ENCODE measurements around the gene LTBP1.
"Not testable (repeated sequence)": the region's sequence is repeated elsewhere in the genome, so short reads cannot be mapped to it uniquely, and the experiment has no call there.

LTBP1 gene

DNA sequence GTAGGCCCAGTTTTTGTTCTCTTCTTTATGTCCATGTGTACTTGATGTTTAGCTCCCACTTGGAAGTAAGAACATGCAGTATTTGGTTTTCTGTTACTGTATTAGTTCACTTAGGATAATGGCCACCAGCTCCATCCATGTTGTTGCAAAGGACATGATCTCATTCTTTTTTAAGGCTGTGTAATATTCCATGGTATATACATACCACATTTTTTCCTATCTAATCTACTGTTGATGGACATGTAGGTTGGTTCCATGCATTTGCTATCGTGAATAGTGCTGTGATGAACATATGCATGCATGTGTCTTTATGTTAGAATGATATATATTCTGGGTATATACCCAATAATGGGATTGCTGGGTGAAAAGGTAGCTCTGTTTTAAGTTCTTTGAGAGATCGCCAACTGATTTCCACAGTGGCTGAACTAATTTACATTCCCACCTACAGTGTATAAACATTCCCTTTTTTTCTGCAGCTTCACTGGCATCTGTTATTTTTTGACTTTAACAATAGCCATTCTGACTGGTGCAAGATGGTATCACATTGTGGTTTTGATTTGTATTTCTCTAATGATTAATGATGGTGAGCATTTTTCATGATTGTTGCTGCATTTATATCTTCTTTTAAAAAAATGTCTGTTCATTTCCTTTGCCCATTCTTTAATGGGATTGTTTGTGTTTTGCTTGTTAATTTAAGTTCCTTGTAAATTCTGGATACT, 22.9 kb downstream of the LTBP1 start:
- Histone ChIP-seq H3K27ac (ENCODE audit: low read length) (no peak overlapping the region), H3K27me3 (ENCODE audit: low read depth, low read length) (no peaks in the 10 kb centered on the region), H3K4me1 (ENCODE audit: control insufficient read depth in 1 of 2, insufficient read depth in 2 of 2, low read length in 2 of 2) (peaks cover 0 to 21% of the 10 kb centered on the region in 2 donors), H3K36me3 (ENCODE audit: control insufficient read depth in 1 of 2, insufficient read depth in 2 of 2, low read length in 2 of 2) (no peaks in the 10 kb centered on the region), H3K9me3 (ENCODE audit: control insufficient read depth in 1 of 2, low read length in 2 of 2) (no peaks in the 10 kb centered on the region), H3K4me3 (ENCODE audit: low read depth in 1 of 2, low read length in 2 of 2) (no peak overlapping the region)

- not testable (repeated sequence) for H3K9me3 ChIP-seq (ENCODE audit: control insufficient read depth in 1 of 2, low read length in 2 of 2); H3K27me3 ChIP-seq (ENCODE audit: low read depth, low read length); H3K36me3 ChIP-seq (ENCODE audit: control insufficient read depth in 1 of 2, insufficient read depth in 2 of 2, low read length in 2 of 2); H3K4me3 ChIP-seq (ENCODE audit: low read depth in 1 of 2, low read length in 2 of 2); H3K27ac ChIP-seq (ENCODE audit: low read length)
- peaks cover 4 to 21% of the 10 kb centered on the region in 2 donors for H3K4me1 ChIP-seq (ENCODE audit: control insufficient read depth in 1 of 2, insufficient read depth in 2 of 2, low read length in 2 of 2)
These were observed 27.0 kb downstream of the LTBP1 start for GRCh38 chr2:32973772-32974171.

- H3K9me3 ChIP-seq (ENCODE audit: control insufficient read depth in 1 of 2, low read length in 2 of 2) = peaks cover 0 to 3% of the 10 kb centered on the region in 2 donors
- no peaks in the 10 kb centered on the region for H3K36me3 ChIP-seq (ENCODE audit: control insufficient read depth in 1 of 2, insufficient read depth in 2 of 2, low read length in 2 of 2)
- H3K27me3 ChIP-seq (ENCODE audit: low read depth, low read length) = no peaks in the 10 kb centered on the region
- H3K4me1 ChIP-seq (ENCODE audit: control insufficient read depth in 1 of 2, insufficient read depth in 2 of 2, low read length in 2 of 2) = peaks cover 4 to 15% of the 10 kb centered on the region in 2 donors
- H3K27ac ChIP-seq (ENCODE audit: low read length) = no peak overlapping the region
- H3K4me3 ChIP-seq (ENCODE audit: low read depth in 1 of 2, low read length in 2 of 2) = no peak overlapping the region
These were observed 29.8 kb downstream of the LTBP1 start for GRCh38 chr2:32976409-32977063.

DNA sequence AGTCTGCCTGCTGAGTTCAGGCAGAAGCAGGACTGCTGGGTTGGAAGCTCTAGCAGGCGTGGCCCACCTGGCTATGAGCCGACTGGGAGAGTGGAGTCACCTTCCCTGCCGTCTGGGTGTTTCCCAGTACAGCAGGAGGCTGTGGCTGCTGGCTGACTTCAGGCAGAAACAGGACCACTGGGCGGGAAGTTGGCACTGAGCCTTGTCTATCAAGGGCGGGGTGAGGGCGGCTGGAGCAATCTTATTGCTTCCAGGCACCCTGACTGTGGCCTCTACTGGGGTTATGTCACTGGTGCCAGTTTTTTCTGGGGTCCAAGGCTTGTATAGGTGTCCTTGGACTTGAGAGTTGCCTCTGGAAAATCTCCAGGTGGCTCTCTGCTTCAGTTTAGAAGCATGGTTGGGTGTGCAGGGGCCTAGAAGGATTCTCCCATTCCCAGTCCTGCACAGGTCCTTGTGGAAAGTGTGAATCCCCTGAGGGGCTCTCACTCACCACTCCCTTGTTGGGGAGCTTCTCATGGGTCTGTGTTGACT, 30.5 kb downstream of the LTBP1 start:
- H3K9me3 ChIP-seq (ENCODE audit: control insufficient read depth in 1 of 2, low read length in 2 of 2) = peaks cover 0 to 3% of the 10 kb centered on the region in 2 donors
- H3K27ac ChIP-seq (ENCODE audit: low read length) = no peak overlapping the region
- H3K4me3 ChIP-seq (ENCODE audit: low read depth in 1 of 2, low read length in 2 of 2) = no peak overlapping the region

GRCh38 chr2:32981612-32982011, 34.9 kb downstream of the LTBP1 start:
- Histone ChIP-seq H3K36me3 (ENCODE audit: control insufficient read depth in 1 of 2, insufficient read depth in 2 of 2, low read length in 2 of 2) (no peaks in the 10 kb centered on the region), H3K4me1 (ENCODE audit: control insufficient read depth in 1 of 2, insufficient read depth in 2 of 2, low read length in 2 of 2) (peaks cover 4 to 7% of the 10 kb centered on the region in 2 donors), H3K27me3 (ENCODE audit: low read depth, low read length) (no peaks in the 10 kb centered on the region), H3K9me3 (ENCODE audit: control insufficient read depth in 1 of 2, low read length in 2 of 2) (no peaks in the 10 kb centered on the region), H3K27ac (ENCODE audit: low read length) (no peak overlapping the region), H3K4me3 (ENCODE audit: low read depth in 1 of 2, low read length in 2 of 2) (no peak overlapping the region)

More for the DNA sequence above, 30.5 kb downstream of the LTBP1 start:
- Histone ChIP-seq H3K36me3 (ENCODE audit: control insufficient read depth in 1 of 2, insufficient read depth in 2 of 2, low read length in 2 of 2) (no peaks in the 10 kb centered on the region), H3K4me1 (ENCODE audit: control insufficient read depth in 1 of 2, insufficient read depth in 2 of 2, low read length in 2 of 2) (peaks cover 4 to 8% of the 10 kb centered on the region in 2 donors), H3K27me3 (ENCODE audit: low read depth, low read length) (no peaks in the 10 kb centered on the region)

DNA sequence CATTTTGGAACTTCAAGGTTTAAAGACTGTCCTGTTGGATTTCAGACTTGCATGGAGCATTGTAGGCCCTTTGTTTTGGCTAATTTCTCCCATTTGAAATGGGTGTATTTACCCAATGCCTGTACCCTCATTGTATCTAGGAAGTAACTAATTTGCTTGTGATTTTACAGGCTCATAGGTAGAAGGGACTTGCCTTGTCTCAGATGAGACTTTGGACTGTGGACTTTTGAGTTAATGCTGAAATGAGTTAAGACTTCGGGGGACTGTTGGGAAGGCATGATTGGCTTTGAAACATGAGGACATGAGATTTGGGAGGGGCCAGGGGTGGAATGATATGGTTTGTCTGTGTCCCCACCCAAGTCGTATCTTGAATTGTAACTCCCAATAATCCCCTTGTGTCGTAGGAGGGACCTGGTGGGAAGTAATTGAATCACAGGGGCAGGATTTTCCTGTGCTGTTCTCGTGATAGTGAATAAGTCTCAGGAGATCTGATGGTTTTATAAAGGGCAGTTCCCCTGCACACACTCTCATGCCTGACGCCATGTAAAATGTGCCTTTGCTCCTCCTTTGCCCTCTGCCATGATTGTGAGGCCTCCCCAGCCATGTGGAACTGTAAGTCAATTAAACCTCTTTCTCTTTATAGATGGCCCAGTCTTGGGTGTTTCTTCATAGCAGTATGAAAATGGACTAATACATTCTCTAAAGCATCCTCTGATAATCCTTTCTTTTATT, 36.6 kb downstream of the LTBP1 start:
- not testable (repeated sequence) for H3K4me1 ChIP-seq (ENCODE audit: control insufficient read depth in 1 of 2, insufficient read depth in 2 of 2, low read length in 2 of 2); H3K36me3 ChIP-seq (ENCODE audit: control insufficient read depth in 1 of 2, insufficient read depth in 2 of 2, low read length in 2 of 2); H3K4me3 ChIP-seq (ENCODE audit: low read depth in 1 of 2, low read length in 2 of 2); H3K27ac ChIP-seq (ENCODE audit: low read length); H3K27me3 ChIP-seq (ENCODE audit: low read depth, low read length); H3K9me3 ChIP-seq (ENCODE audit: control insufficient read depth in 1 of 2, low read length in 2 of 2)

GRCh38 chr2:32986480-32986879, 39.7 kb downstream of the LTBP1 start:
- Histone ChIP-seq H3K9me3 (ENCODE audit: control insufficient read depth in 1 of 2, low read length in 2 of 2) (no peaks in the 10 kb centered on the region), H3K4me3 (ENCODE audit: low read depth in 1 of 2, low read length in 2 of 2) (no peak overlapping the region), H3K4me1 (ENCODE audit: control insufficient read depth in 1 of 2, insufficient read depth in 2 of 2, low read length in 2 of 2) (peaks cover 0 to 10% of the 10 kb centered on the region in 2 donors), H3K36me3 (ENCODE audit: control insufficient read depth in 1 of 2, insufficient read depth in 2 of 2, low read length in 2 of 2) (no peaks in the 10 kb centered on the region), H3K27me3 (ENCODE audit: low read depth, low read length) (no peaks in the 10 kb centered on the region), H3K27ac (ENCODE audit: low read length) (no peak overlapping the region)

GRCh38 chr2:32988525-32988924, 41.8 kb downstream of the LTBP1 start:
- no peaks in the 10 kb centered on the region for H3K9me3 ChIP-seq (ENCODE audit: control insufficient read depth in 1 of 2, low read length in 2 of 2)
- H3K27ac ChIP-seq (ENCODE audit: low read length) = no peak overlapping the region
- H3K27me3 ChIP-seq (ENCODE audit: low read depth, low read length) = no peaks in the 10 kb centered on the region
- H3K4me1 ChIP-seq (ENCODE audit: control insufficient read depth in 1 of 2, insufficient read depth in 2 of 2, low read length in 2 of 2) = peaks cover 0 to 25% of the 10 kb centered on the region in 2 donors
- H3K4me3 ChIP-seq (ENCODE audit: low read depth in 1 of 2, low read length in 2 of 2) = no peak overlapping the region
- no peaks in the 10 kb centered on the region for H3K36me3 ChIP-seq (ENCODE audit: control insufficient read depth in 1 of 2, insufficient read depth in 2 of 2, low read length in 2 of 2)

- no peaks in the 10 kb centered on the region for H3K27me3 ChIP-seq (ENCODE audit: low read depth, low read length)
- no peaks in the 10 kb centered on the region for H3K36me3 ChIP-seq (ENCODE audit: control insufficient read depth in 1 of 2, insufficient read depth in 2 of 2, low read length in 2 of 2)
These were observed 43.8 kb downstream of the LTBP1 start for GRCh38 chr2:32990556-32990955.

DNA sequence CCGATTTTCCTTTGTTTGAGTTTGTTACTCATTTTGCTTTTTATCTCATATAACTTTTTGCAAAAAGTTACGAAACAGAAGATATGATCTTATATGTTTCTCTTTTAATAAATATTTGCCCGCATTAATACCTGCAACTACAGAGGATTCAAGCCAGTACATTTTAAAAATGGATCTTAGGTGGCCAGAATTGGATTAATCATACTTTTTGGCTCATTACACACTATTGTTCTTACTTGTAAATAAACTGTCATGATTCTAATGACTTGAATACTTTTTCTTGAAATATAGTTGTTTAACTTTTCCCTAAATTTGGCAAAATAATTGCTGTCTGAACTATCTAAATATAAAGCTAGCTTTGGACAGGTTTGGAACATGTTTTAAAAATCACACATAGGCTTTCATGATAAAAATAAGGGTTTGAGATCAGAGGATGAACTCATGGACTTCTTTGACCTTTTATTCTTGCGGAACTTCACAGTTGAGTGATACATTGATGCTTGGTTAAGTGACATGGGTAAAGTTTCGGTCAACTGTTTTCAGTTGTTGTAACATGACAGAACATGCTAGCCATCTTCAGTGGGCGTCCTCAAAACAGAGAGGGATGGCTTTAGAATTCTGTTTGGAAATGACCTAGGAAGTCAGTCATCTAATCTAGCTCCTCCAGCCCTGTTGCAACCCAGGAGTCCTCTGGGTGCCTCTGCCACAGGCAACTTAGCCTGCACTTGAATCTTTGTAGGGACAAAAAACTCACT, 44.5 kb downstream of the LTBP1 start:
- Histone ChIP-seq H3K4me3 (ENCODE audit: low read depth in 1 of 2, low read length in 2 of 2) (no peak overlapping the region), H3K27me3 (ENCODE audit: low read depth, low read length) (no peaks in the 10 kb centered on the region), H3K27ac (ENCODE audit: low read length) (no peak overlapping the region), H3K4me1 (ENCODE audit: control insufficient read depth in 1 of 2, insufficient read depth in 2 of 2, low read length in 2 of 2) (peaks cover 0 to 25% of the 10 kb centered on the region in 2 donors), H3K9me3 (ENCODE audit: control insufficient read depth in 1 of 2, low read length in 2 of 2) (no peaks in the 10 kb centered on the region), H3K36me3 (ENCODE audit: control insufficient read depth in 1 of 2, insufficient read depth in 2 of 2, low read length in 2 of 2) (no peaks in the 10 kb centered on the region)

More at GRCh38 chr2:32990556-32990955, 43.8 kb downstream of the LTBP1 start:
- Histone ChIP-seq H3K27ac (ENCODE audit: low read length) (no peak overlapping the region), H3K4me1 (ENCODE audit: control insufficient read depth in 1 of 2, insufficient read depth in 2 of 2, low read length in 2 of 2) (peaks cover 0 to 25% of the 10 kb centered on the region in 2 donors), H3K4me3 (ENCODE audit: low read depth in 1 of 2, low read length in 2 of 2) (no peak overlapping the region), H3K9me3 (ENCODE audit: control insufficient read depth in 1 of 2, low read length in 2 of 2) (no peaks in the 10 kb centered on the region)
